GM23248 (cell line): Measurements from ENCODE around the gene ZDHHC20. TPM values are rescaled to one million over a fixed set of nuclear protein-coding genes. Genes with fewer than 3 reads are reported as not detected.

ENCODE experiments used
- DNase-seq: peaks from one replicate; pipeline ENCODE4 v3.0.0-alpha.2; 2015
- H2AFZ ChIP-seq: fragments of 200-600 bp; sonication (generic); 2 replicates; pipeline ENCODE4 v1.6.1; 2016; ENCODE audit warnings: antibody characterized with exemption
- H3F3A ChIP-seq: fragments of 200-600 bp; sonication (generic); 2 replicates; pipeline ENCODE4 v1.6.1; 2016; ENCODE audit warnings: mild to moderate bottlenecking, antibody characterized with exemption, mixed run types; ENCODE audit not compliant: insufficient read depth
- H3K27ac ChIP-seq: fragments of 200-600 bp; sonication (generic); 2 replicates; pipeline ENCODE4 v1.5.1; 2016; ENCODE audit warnings: mild to moderate bottlenecking
- H3K27me3 ChIP-seq: fragments of 200-600 bp; sonication (generic); replicated peaks from 2 replicates; pipeline ENCODE4 v1.6.1; 2016; ENCODE audit warnings: mild to moderate bottlenecking; ENCODE audit not compliant: insufficient read depth
- H3K36me3 ChIP-seq: fragments of 200-600 bp; sonication (generic); 2 replicates; pipeline ENCODE4 v1.6.1; 2016; ENCODE audit warnings: low read depth, mild to moderate bottlenecking
- H3K4me1 ChIP-seq: fragments of 200-600 bp; sonication (generic); 2 replicates; pipeline ENCODE4 v1.6.1; 2016; ENCODE audit warnings: mild to moderate bottlenecking; ENCODE audit not compliant: insufficient read depth
- H3K4me2 ChIP-seq: fragments of 200-600 bp; sonication (generic); one replicate; pipeline ENCODE4 v1.6.1; 2016; ENCODE audit warnings: mild to moderate bottlenecking; ENCODE audit not compliant: unreplicated experiment
- H3K4me3 ChIP-seq: fragments of 200-600 bp; sonication (generic); 2 replicates; pipeline ENCODE4 v1.5.1; 2016; ENCODE audit warnings: mild to moderate bottlenecking
- H3K79me2 ChIP-seq: fragments of 200-600 bp; sonication (generic); 2 replicates; pipeline ENCODE4 v1.6.1; 2016; ENCODE audit warnings: mild to moderate bottlenecking; ENCODE audit not compliant: insufficient read depth
- H3K9ac ChIP-seq: fragments of 200-600 bp; sonication (generic); 2 replicates; pipeline ENCODE4 v1.6.1; 2016; ENCODE audit warnings: mild to moderate bottlenecking
- H3K9me2 ChIP-seq: fragments of 200-600 bp; sonication (generic); 2 replicates; pipeline ENCODE4 v1.6.1; 2016; ENCODE audit warnings: mixed run types, mild to moderate bottlenecking, moderate library complexity; ENCODE audit not compliant: insufficient read depth
- H3K9me3 ChIP-seq: fragments of 200-600 bp; sonication (generic); one replicate; pipeline ENCODE4 v1.6.1; 2017; ENCODE audit warnings: low read depth
- H4K20me1 ChIP-seq: fragments of 200-600 bp; sonication (generic); 2 replicates; pipeline ENCODE4 v1.6.0; 2016; ENCODE audit not compliant: insufficient read depth
- EZH2 ChIP-seq: fragments of 200-600 bp; sonication (generic); IDR thresholded peaks from 2 replicates; pipeline ENCODE4 v1.6.1; 2018; ENCODE audit warnings: antibody characterized with exemption, mild to moderate bottlenecking; ENCODE audit not compliant: insufficient read depth, poor library complexity, severe bottlenecking
- EZH2phosphoT487 ChIP-seq: fragments of 200-600 bp; sonication (generic); IDR thresholded peaks from 2 replicates; pipeline ENCODE4 v1.6.1; 2018; ENCODE audit warnings: antibody characterized with exemption, moderate library complexity, mild to moderate bottlenecking, low read depth; ENCODE audit not compliant: insufficient read depth
- WGBS, 2 experiments: methylation state at CpG; one replicate each; pipeline ENCODE4 v1.1.6; 2015 to 2017; ENCODE audit warnings: low lambda C conversion rate in 2 of 2, low coverage in 1 of 2; ENCODE audit errors: missing lambda C conversion rate in 2 of 2; 5-methylcytosine and 5-hydroxymethylcytosine counted together
- in situ Hi-C: fragments of 300-500 bp; cut with MboI; formaldehyde crosslinking; loops from 2 replicates; pipeline ENCODE4 v1.15.0; 2020
- polyA plus RNA-seq: library from polyadenylated mRNA; unstranded; fragments of >200 nt; fragmentation: Nextera tagmentation; extraction: Ambion mirVana; gene quantifications from 2 replicates; pipeline ENCODE4 v1.2.1, GENCODE V29; 2016
- total RNA-seq: library from RNA; depleted of rRNA; stranded (reverse); fragments of >200 nt; shearing (Covaris generic); gene quantifications from 2 replicates; pipeline ENCODE4 v1.2.3, GENCODE V29; 2014

ZDHHC20 gene
- total and polyA plus RNA-seq, 2 experiments from 2014 or later = 41.1 to 65.3 TPM

DNA sequence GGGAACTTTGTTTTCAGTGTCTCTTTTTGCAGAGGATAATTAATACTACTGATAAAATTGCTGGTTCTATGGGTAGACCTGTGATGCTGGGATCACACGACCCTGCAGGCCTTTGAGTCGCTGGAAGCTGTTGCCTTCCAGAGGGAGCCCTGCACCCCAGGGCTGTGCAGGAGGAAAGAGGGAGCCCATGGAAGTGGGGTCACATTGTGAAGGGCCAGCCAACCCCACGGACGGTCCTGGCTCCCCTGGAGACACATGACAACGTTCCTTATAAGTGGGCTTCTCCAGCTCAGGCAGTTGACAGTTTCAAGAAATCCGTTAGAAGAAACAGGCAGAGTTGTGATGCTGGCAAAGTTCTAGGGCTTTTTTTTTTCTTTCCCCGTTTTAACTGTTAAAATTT is 98.0 kb downstream of the ZDHHC20 start:
- no peaks in the 10 kb centered on the region for H3K9me2 ChIP-seq
- no peak overlapping the region for H2AFZ ChIP-seq
- H3K27ac ChIP-seq = no peak overlapping the region
- WGBS, 2 experiments = 43 to 50% methylated on average over 7 of the region's 7 CpGs
- no peak for TF ChIP-seq EZH2phosphoT487
- TF ChIP-seq EZH2 = no peak
- H3K9ac ChIP-seq = no peak overlapping the region
- no peaks in the 10 kb centered on the region for H3K9me3 ChIP-seq
- DNase-seq = no peak
- H3K27me3 ChIP-seq = no peaks in the 10 kb centered on the region
- H3K4me2 ChIP-seq = no peak overlapping the region
- no peaks in the 10 kb centered on the region for H3F3A ChIP-seq
- in situ Hi-C loops = no loop called here
- no peaks in the 10 kb centered on the region for H3K79me2 ChIP-seq
- H3K4me1 ChIP-seq = no peaks in the 10 kb centered on the region
- H3K4me3 ChIP-seq = no peak overlapping the region
- H4K20me1 ChIP-seq = no peaks in the 10 kb centered on the region
- no peaks in the 10 kb centered on the region for H3K36me3 ChIP-seq

DNA sequence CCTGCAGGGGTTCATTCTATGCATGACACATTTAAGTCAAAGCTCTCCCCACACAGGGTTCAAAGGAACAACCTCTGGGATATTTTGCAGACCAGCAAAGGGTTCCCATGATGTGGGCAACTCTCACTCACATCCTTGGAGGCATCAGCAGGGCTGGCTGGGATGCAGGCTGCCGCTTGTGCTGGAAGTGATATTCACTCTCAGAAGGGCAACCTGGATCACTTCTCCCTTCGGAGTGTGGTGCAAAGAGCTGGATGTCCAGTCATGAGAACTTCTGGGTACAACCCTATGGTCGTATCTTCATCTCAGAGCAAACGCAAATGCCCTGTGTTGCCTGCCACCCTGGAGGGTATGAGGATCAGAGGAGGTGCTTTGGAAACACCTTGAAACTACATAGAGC is 98.6 kb downstream of the ZDHHC20 start:
- Histone ChIP-seq H3F3A (no peaks in the 10 kb centered on the region), H3K79me2 (no peaks in the 10 kb centered on the region), H3K27ac (no peak overlapping the region), H3K36me3 (no peaks in the 10 kb centered on the region), H3K9me2 (no peaks in the 10 kb centered on the region), H3K4me3 (no peak overlapping the region), H3K9ac (no peak overlapping the region), H3K4me1 (no peaks in the 10 kb centered on the region), H2AFZ (no peak overlapping the region), H4K20me1 (no peaks in the 10 kb centered on the region), H3K9me3 (no peaks in the 10 kb centered on the region), H3K4me2 (no peak overlapping the region), H3K27me3 (no peaks in the 10 kb centered on the region)
- TF ChIP-seq EZH2 = no peak
- TF ChIP-seq EZH2phosphoT487 = no peak
- no peak for DNase-seq
- in situ Hi-C loops = no loop called here
- 56 to 59% methylated on average over 4 of the region's 4 CpGs for WGBS, 2 experiments

DNA sequence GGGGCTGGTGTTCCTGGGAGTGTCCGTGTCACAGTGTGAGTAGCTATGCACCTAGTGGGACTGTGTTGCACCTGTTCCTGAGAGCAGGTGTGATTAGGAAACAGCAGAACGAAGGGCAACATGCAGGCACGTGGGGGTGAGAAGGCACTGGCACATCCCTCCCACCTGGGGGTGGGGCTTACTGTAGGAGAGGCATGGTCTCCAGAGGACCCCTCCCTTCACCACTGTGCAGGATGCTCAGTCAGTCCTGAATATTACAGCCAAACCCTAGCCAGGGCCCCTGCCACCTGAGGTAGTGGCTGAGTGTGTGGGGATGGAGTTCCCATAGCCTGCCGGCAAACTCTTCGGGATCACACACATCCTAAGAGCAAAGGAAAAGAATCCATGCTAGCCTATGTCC is 99.2 kb downstream of the ZDHHC20 start:
- Histone ChIP-seq H3K9me3 (no peaks in the 10 kb centered on the region), H3K4me2 (no peak overlapping the region), H3K79me2 (no peaks in the 10 kb centered on the region), H3K27me3 (no peaks in the 10 kb centered on the region), H3K9me2 (no peaks in the 10 kb centered on the region), H2AFZ (no peak overlapping the region), H4K20me1 (no peaks in the 10 kb centered on the region), H3K36me3 (no peaks in the 10 kb centered on the region), H3K27ac (no peak overlapping the region), H3K4me1 (no peaks in the 10 kb centered on the region), H3K4me3 (no peak overlapping the region), H3F3A (no peaks in the 10 kb centered on the region), H3K9ac (no peak overlapping the region)
- WGBS, 2 experiments = 42 to 45% methylated on average over 5 of the region's 5 CpGs
- in situ Hi-C loops = no loop called here
- DNase-seq = no peak
- TF ChIP-seq EZH2 (no peak), EZH2phosphoT487 (no peak)

- Histone ChIP-seq H3K9me3 (no peaks in the 10 kb centered on the region), H3K36me3 (no peaks in the 10 kb centered on the region), H3K9ac (no peak overlapping the region), H3K27ac (no peak overlapping the region), H3K4me2 (no peak overlapping the region), H3K4me3 (no peak overlapping the region), H3K27me3 (no peaks in the 10 kb centered on the region), H3K79me2 (no peaks in the 10 kb centered on the region), H4K20me1 (no peaks in the 10 kb centered on the region), H3F3A (no peaks in the 10 kb centered on the region), H3K9me2 (no peaks in the 10 kb centered on the region), H3K4me1 (no peaks in the 10 kb centered on the region), H2AFZ (no peak overlapping the region)
- WGBS, 2 experiments = 41 to 45% methylated on average over 3 of the region's 3 CpGs
- DNase-seq = no peak
- TF ChIP-seq EZH2 = no peak
- no peak for TF ChIP-seq EZH2phosphoT487
- in situ Hi-C loops = no loop called here
Measured at GRCh38 chr13:21355304-21355703, 103.8 kb downstream of the ZDHHC20 start.

- TF ChIP-seq EZH2 (no peak), EZH2phosphoT487 (no peak)
- no peak overlapping the region for H3K4me2 ChIP-seq
- H3K27ac ChIP-seq = no peak overlapping the region
- no peaks in the 10 kb centered on the region for H3K27me3 ChIP-seq
- no peaks in the 10 kb centered on the region for H3K9me2 ChIP-seq
- no peaks in the 10 kb centered on the region for H3K36me3 ChIP-seq
- 86 to 92% methylated on average over 13 of the region's 13 CpGs for WGBS, 2 experiments
- H3K79me2 ChIP-seq = no peaks in the 10 kb centered on the region
- in situ Hi-C loops = no loop called here
- H2AFZ ChIP-seq = no peak overlapping the region
- H3K9ac ChIP-seq = no peak overlapping the region
- H3K9me3 ChIP-seq = no peaks in the 10 kb centered on the region
- H4K20me1 ChIP-seq = no peaks in the 10 kb centered on the region
- no peak for DNase-seq
- H3K4me3 ChIP-seq = no peak overlapping the region
- no peaks in the 10 kb centered on the region for H3F3A ChIP-seq
- no peaks in the 10 kb centered on the region for H3K4me1 ChIP-seq
Measured at GRCh38 chr13:21354721-21355120, 104.4 kb downstream of the ZDHHC20 start.
